GM21526 (cell line): Measurements from ENCODE around the gene FGF9.

Source experiments
- ATAC-seq: cut with Tn5 transposase; IDR thresholded peaks from one replicate; pipeline ENCODE4 v1.9.1; 2021; ENCODE audit warnings: moderate library complexity; ENCODE audit not compliant: unreplicated experiment, low FRiP score

The FGF9 gene

GRCh38 chr13:21752501-21752900 is 81.6 kb downstream of the FGF9 start:
- no peak for ATAC-seq

GRCh38 chr13:21753117-21753729 is 82.3 kb downstream of the FGF9 start:
- ATAC-seq: no peak
